H7 (cell line): ENCODE measurements around the gene GSTM1. TPM values are rescaled to one million over a fixed set of nuclear protein-coding genes. Genes with fewer than 3 reads are reported as not detected.
"Not testable (repeated sequence)": the region's sequence is repeated elsewhere in the genome, so short reads cannot be mapped to it uniquely, and the experiment has no call there.

Source experiments
- DNase-seq: peaks from one replicate; pipeline ENCODE4 v3.0.0; 2012
- H3K27me3 ChIP-seq: 2 replicates; pipeline ENCODE4 v1.6.0; 2011; ENCODE audit warnings: mild to moderate bottlenecking, low read length; ENCODE audit not compliant: control insufficient read depth, insufficient read depth
- H3K36me3 ChIP-seq: replicated peaks from 2 replicates; pipeline ENCODE4 v1.5.1; 2011; ENCODE audit warnings: low read length; ENCODE audit not compliant: control insufficient read depth, insufficient read depth
- H3K4me3 ChIP-seq: 2 replicates; pipeline ENCODE4 v1.5.1; 2011; ENCODE audit warnings: low read depth, mild to moderate bottlenecking, control low read depth, low read length, moderate library complexity; ENCODE audit not compliant: insufficient read depth
- total RNA-seq: library from RNA; depleted of rRNA; stranded (reverse); fragments of >200 nt; shearing (Covaris generic); gene quantifications from 2 replicates; pipeline ENCODE4 v1.2.3, GENCODE V29; 2014

GSTM1 gene
- total RNA-seq, 1 experiment from 2014 or later: not detected

GRCh38 chr1:109654519-109654918 is 33.1 kb upstream of the GSTM1 start:
- no peak overlapping the region for H3K4me3 ChIP-seq
- no peaks in the 10 kb centered on the region for H3K36me3 ChIP-seq
- no peak for DNase-seq
- H3K27me3 ChIP-seq: peaks cover 11% of the 10 kb centered on the region

GRCh38 chr1:109655615-109656519 is 31.8 kb upstream of the GSTM1 start, which contains the start of gene GSTM4:
Gene GSTM4, plus strand, starts transcription at chr1:109656099. Its CDS starts 291 bp downstream, at chr1:109656390.
- Histone ChIP-seq H3K4me3 (peak within 1 kb of the TSS; percentile 78), H3K27me3 (peaks cover 11% of the 10 kb centered on the region), H3K36me3 (no peaks in the 10 kb centered on the region)
- DNase-seq: peak; percentile 94

- Histone ChIP-seq H3K4me3 (no peak overlapping the region), H3K27me3 (peaks cover 9% of the 10 kb centered on the region), H3K36me3 (no peaks in the 10 kb centered on the region)
- DNase-seq: no peak
Measured at GRCh38 chr1:109657395-109657794, 30.2 kb upstream of the GSTM1 start.

- H3K36me3 ChIP-seq: no peaks in the 10 kb centered on the region
- H3K4me3 ChIP-seq: no peak overlapping the region
- no peak for DNase-seq
- H3K27me3 ChIP-seq: peaks cover 8% of the 10 kb centered on the region
Measured at GRCh38 chr1:109657970-109658369, 29.6 kb upstream of the GSTM1 start.

- H3K4me3 ChIP-seq: no peak overlapping the region
- no peaks in the 10 kb centered on the region for H3K36me3 ChIP-seq
- no peak for DNase-seq
- H3K27me3 ChIP-seq: peaks cover 8% of the 10 kb centered on the region
Measured at GRCh38 chr1:109658533-109659042, 29.0 kb upstream of the GSTM1 start.

- peaks cover 8% of the 10 kb centered on the region for H3K27me3 ChIP-seq
- DNase-seq: no peak
- H3K4me3 ChIP-seq: no peak overlapping the region
- H3K36me3 ChIP-seq: no peaks in the 10 kb centered on the region
Measured at GRCh38 chr1:109659145-109659544, 28.5 kb upstream of the GSTM1 start.

GRCh38 chr1:109659997-109660690 is 27.5 kb upstream of the GSTM1 start:
- no peak for DNase-seq
- Histone ChIP-seq H3K36me3 (no peaks in the 10 kb centered on the region), H3K27me3 (peaks cover 1% of the 10 kb centered on the region; the same call in 1 of the 2 replicates), H3K4me3 (no peak overlapping the region)

GRCh38 chr1:109660691-109661026 is 27.0 kb upstream of the GSTM1 start:
- H3K4me3 ChIP-seq, H3K27me3 ChIP-seq, H3K36me3 ChIP-seq: not testable (repeated sequence)
- peak; percentile 3 for DNase-seq

GRCh38 chr1:109661391-109661790 is 26.2 kb upstream of the GSTM1 start:
- H3K4me3 ChIP-seq: no peak overlapping the region
- DNase-seq: peak; percentile 0
- no peaks in the 10 kb centered on the region for H3K36me3 ChIP-seq
- H3K27me3 ChIP-seq: no peaks in the 10 kb centered on the region; the same call in 1 of the 2 replicates

GRCh38 chr1:109664671-109665070 is 22.9 kb upstream of the GSTM1 start:
- DNase-seq: no peak
- Histone ChIP-seq H3K36me3 (no peaks in the 10 kb centered on the region), H3K4me3 (no peak overlapping the region), H3K27me3 (no peaks in the 10 kb centered on the region; the same call in 1 of the 2 replicates)

- DNase-seq: peak; percentile 97
- H3K27me3 ChIP-seq: no peaks in the 10 kb centered on the region; the same call in 1 of the 2 replicates
- peak within 1 kb of the TSS; percentile 38 for H3K4me3 ChIP-seq
Measured at GRCh38 chr1:109667452-109668122, 20.0 kb upstream of the GSTM1 start, which contains the start of gene GSTM2. Gene GSTM2, plus strand, starts transcription at chr1:109668057. Its CDS starts 59 bp downstream, at chr1:109668116.

GRCh38 chr1:109668123-109668775 is 19.4 kb upstream of the GSTM1 start:
- H3K36me3 ChIP-seq: no peaks in the 10 kb centered on the region
- no peaks in the 10 kb centered on the region; the same call in 1 of the 2 replicates for H3K27me3 ChIP-seq
- DNase-seq: no peak
- peak overlapping the region; percentile 38 for H3K4me3 ChIP-seq

More at GRCh38 chr1:109667452-109668122, 20.0 kb upstream of the GSTM1 start, which contains the start of gene GSTM2:
- no peaks in the 10 kb centered on the region for H3K36me3 ChIP-seq

- DNase-seq: peak; percentile 9
- Histone ChIP-seq H3K36me3 (no peaks in the 10 kb centered on the region), H3K4me3 (no peak overlapping the region), H3K27me3 (no peaks in the 10 kb centered on the region; the same call in 1 of the 2 replicates)
Measured at GRCh38 chr1:109669246-109669948, 18.2 kb upstream of the GSTM1 start.
